ENCODE measurements around the gene MSH3.

The MSH3 gene

DNA sequence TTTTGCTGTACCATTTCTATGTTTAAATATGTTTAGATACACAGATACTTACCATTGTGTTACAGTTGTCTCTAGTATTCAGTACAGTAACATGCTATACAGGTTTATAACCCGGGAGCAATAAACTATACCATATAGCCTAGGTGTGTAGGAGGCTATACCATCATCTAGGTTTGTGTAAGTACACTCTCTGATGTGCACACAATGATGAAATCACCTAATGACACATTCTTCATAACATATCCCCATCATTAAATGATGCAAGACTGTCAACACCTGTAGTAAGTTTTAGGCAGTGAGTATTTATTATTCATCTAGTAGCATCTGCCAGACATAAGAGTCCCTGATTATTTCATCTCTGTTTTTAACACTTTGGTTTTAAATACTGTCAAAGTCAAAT, 7.7 kb downstream of the MSH3 start:
- Histone ChIP-seq H4K20me1 (ENCODE audit: insufficient read depth, low read length) (no peaks in the 10 kb centered on the region), H3K4me2 (ENCODE audit: low read length) (no peak overlapping the region), H3K27me3 (ENCODE audit: low read depth, low read length) (no peaks in the 10 kb centered on the region), H3K79me2 (ENCODE audit: low read length) (no peaks in the 10 kb centered on the region), H3K9me3 (ENCODE audit: insufficient read depth, low read length) (no peaks in the 10 kb centered on the region), H3K4me3 (ENCODE audit: low read length) (no peak overlapping the region), H3K4me1 (ENCODE audit: low read length) (no peaks in the 10 kb centered on the region), H3K27ac (ENCODE audit: low read length) (no peak overlapping the region), H3K36me3 (replicated peaks; ENCODE audit: low read depth, low read length) (peaks cover 27% of the 10 kb centered on the region), H3K9ac (ENCODE audit: low read length) (no peak overlapping the region), H2AFZ (ENCODE audit: low read depth, low read length) (no peak overlapping the region)
- no peak for TF ChIP-seq EZH2phosphoT487 (IDR thresholded peaks at IDR 0.05; ENCODE audit: low read depth)
- TF ChIP-seq, protein P1, sequence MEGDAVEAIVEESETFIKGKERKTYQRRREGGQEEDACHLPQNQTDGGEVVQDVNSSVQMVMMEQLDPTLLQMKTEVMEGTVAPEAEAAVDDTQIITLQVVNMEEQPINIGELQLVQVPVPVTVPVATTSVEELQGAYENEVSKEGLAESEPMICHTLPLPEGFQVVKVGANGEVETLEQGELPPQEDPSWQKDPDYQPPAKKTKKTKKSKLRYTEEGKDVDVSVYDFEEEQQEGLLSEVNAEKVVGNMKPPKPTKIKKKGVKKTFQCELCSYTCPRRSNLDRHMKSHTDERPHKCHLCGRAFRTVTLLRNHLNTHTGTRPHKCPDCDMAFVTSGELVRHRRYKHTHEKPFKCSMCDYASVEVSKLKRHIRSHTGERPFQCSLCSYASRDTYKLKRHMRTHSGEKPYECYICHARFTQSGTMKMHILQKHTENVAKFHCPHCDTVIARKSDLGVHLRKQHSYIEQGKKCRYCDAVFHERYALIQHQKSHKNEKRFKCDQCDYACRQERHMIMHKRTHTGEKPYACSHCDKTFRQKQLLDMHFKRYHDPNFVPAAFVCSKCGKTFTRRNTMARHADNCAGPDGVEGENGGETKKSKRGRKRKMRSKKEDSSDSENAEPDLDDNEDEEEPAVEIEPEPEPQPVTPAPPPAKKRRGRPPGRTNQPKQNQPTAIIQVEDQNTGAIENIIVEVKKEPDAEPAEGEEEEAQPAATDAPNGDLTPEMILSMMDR (IDR thresholded peaks at IDR 0.05; ENCODE audit: low read depth, low read length) = no peak

DNA sequence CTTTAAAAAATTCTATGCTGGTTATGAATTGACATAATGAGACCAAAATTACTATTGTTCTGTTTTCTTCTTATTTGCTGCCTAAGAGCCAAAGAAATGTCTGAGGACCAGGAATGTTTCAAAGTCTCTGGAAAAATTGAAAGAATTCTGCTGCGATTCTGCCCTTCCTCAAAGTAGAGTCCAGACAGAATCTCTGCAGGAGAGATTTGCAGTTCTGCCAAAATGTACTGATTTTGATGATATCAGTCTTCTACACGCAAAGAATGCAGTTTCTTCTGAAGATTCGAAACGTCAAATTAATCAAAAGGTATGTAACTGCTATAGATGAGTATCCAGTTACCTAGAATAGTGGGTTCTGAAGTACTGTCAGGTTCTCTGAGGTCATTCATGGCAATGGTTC, 10.6 kb downstream of the MSH3 start:
- Histone ChIP-seq H3K27ac (ENCODE audit: low read length) (no peak overlapping the region), H3K27me3 (ENCODE audit: low read depth, low read length) (no peaks in the 10 kb centered on the region), H3K4me1 (ENCODE audit: low read length) (peaks cover 15% of the 10 kb centered on the region), H2AFZ (ENCODE audit: low read depth, low read length) (no peak overlapping the region), H3K4me2 (ENCODE audit: low read length) (no peak overlapping the region), H4K20me1 (ENCODE audit: insufficient read depth, low read length) (0 out of 2 replicates have a peak, but pooled peaks cover 2% of the 10 kb centered on the region), H3K79me2 (ENCODE audit: low read length) (no peaks in the 10 kb centered on the region), H3K36me3 (replicated peaks; ENCODE audit: low read depth, low read length) (peaks cover 18% of the 10 kb centered on the region), H3K4me3 (ENCODE audit: low read length) (no peak overlapping the region), H3K9me3 (ENCODE audit: insufficient read depth, low read length) (no peaks in the 10 kb centered on the region), H3K9ac (ENCODE audit: low read length) (no peak overlapping the region)
- TF ChIP-seq EZH2phosphoT487 (IDR thresholded peaks at IDR 0.05; ENCODE audit: low read depth) = no peak
- TF ChIP-seq, protein P1 (IDR thresholded peaks at IDR 0.05; ENCODE audit: low read depth, low read length) = no peak

DNA sequence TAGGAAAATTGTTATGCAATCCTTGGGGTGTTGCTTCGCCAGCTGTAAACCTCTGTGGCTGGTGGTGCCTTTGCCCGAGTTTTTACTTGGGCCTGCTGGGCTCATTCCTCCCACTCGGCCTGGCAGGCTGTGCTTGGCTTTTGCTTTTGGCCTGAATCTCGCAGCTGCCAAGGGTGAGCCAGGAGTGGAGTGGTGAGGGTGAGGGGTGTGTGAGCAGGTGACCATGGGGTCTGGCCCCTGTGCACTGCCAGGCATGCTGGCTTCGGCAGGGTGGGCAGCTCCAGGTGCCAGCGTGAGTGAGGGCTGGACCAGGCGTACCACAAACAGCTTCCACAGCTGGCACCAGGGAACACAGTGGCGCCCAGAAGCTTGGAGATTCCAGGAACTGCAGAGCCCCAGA, 12.9 kb downstream of the MSH3 start:
- no peak overlapping the region for H3K27ac ChIP-seq (ENCODE audit: low read length)
- no peaks in the 10 kb centered on the region for H3K9me3 ChIP-seq (ENCODE audit: insufficient read depth, low read length)
- no peak overlapping the region for H3K4me2 ChIP-seq (ENCODE audit: low read length)
- TF ChIP-seq, protein P1 (IDR thresholded peaks at IDR 0.05; ENCODE audit: low read depth, low read length) = no peak
- TF ChIP-seq EZH2phosphoT487 (IDR thresholded peaks at IDR 0.05; ENCODE audit: low read depth) = no peak
- H3K4me3 ChIP-seq (ENCODE audit: low read length) = no peak overlapping the region
- 0 out of 2 replicates have a peak, but pooled peaks cover 2% of the 10 kb centered on the region for H4K20me1 ChIP-seq (ENCODE audit: insufficient read depth, low read length)
- H3K27me3 ChIP-seq (ENCODE audit: low read depth, low read length) = no peaks in the 10 kb centered on the region
- H2AFZ ChIP-seq (ENCODE audit: low read depth, low read length) = no peak overlapping the region
- no peaks in the 10 kb centered on the region for H3K79me2 ChIP-seq (ENCODE audit: low read length)
- H3K4me1 ChIP-seq (ENCODE audit: low read length) = peaks cover 15% of the 10 kb centered on the region
- H3K36me3 ChIP-seq (replicated peaks; ENCODE audit: low read depth, low read length) = peaks cover 11% of the 10 kb centered on the region
- no peak overlapping the region for H3K9ac ChIP-seq (ENCODE audit: low read length)

DNA sequence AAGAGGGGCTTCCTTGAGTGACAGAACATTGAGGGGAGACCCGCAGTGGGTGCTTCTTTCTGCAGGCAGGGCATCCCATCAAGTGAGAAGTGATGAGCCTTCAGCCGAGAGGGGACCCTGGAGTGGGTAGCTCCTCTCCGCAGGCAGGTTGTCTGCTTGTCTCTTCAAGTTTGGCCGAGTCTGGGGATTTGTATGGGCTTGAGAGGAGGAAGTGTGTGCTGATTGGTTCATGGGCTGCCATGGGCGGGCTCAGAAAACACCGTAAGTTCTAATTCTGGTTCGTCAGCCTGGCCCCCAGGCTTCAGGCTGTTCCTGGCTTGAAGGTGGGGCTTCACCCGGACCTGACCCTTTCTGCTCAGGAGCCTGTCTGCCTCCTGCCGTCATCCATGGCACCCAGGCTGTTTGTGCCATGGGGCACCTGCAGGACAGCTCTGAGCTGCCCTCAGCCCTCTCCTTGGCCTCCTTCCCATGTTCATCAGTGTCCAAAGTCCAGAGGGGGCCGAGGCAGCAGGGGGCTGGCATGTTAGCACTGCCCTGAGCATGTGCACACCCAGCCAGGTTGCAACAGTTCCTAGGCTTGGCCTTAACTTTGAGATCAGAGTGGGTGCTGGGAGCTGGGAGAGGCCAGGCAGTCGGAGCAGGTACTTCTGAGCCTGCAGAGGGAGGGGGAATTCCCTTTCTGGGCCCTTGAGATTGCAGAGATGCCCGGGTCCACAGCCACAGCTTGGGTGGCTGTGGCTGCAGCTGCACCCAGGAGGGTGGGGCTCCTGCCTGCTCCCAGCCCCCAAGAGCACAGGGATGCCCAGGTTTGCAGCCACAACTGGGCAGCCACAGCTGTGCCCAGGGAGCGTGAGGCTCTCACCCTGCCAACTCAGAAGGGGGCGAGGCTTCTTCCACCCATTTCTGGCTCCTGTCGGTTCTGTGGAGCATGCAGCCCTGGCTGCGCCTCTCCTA, 13.8 kb downstream of the MSH3 start:
- Histone ChIP-seq H3K4me1 (ENCODE audit: low read length) (peaks cover 15% of the 10 kb centered on the region), H3K36me3 (replicated peaks; ENCODE audit: low read depth, low read length) (peaks cover 16% of the 10 kb centered on the region), H4K20me1 (ENCODE audit: insufficient read depth, low read length) (0 out of 2 replicates have a peak, but pooled peaks cover 2% of the 10 kb centered on the region), H3K27ac (ENCODE audit: low read length) (peak overlapping the region; percentile 59), H3K4me2 (ENCODE audit: low read length) (peak overlapping the region; percentile 98), H3K9ac (ENCODE audit: low read length) (peak overlapping the region; percentile 53; the same call in 1 of the 2 replicates), H3K9me3 (ENCODE audit: insufficient read depth, low read length) (no peaks in the 10 kb centered on the region), H3K4me3 (ENCODE audit: low read length) (peak overlapping the region; percentile 76), H2AFZ (ENCODE audit: low read depth, low read length) (peak overlapping the region; percentile 36; the same call in 1 of the 2 replicates), H3K27me3 (ENCODE audit: low read depth, low read length) (no peaks in the 10 kb centered on the region), H3K79me2 (ENCODE audit: low read length) (no peaks in the 10 kb centered on the region)
- no peak for TF ChIP-seq EZH2phosphoT487 (IDR thresholded peaks at IDR 0.05; ENCODE audit: low read depth)
- TF ChIP-seq, protein P1 (IDR thresholded peaks at IDR 0.05; ENCODE audit: low read depth, low read length) = no peak

Data from OCI-LY3 (cell line).